Measurements from ENCODE around the gene PLCB1. TPM values are rescaled to one million over a fixed set of nuclear protein-coding genes. Genes with fewer than 3 reads are reported as not detected.

PLCB1 gene
- total RNA-seq, 2 donors from 2014 or later = 7.3 to 45.5 TPM

GRCh38 chr20:8532169-8532568 is 400.1 kb downstream of the PLCB1 start:
- H3K4me3 ChIP-seq = no peak overlapping the region
- no peaks in the 10 kb centered on the region for H3K36me3 ChIP-seq
- TF ChIP-seq CTCF (IDR thresholded peaks at IDR 0.05) = no peak
- H3K9me3 ChIP-seq = no peaks in the 10 kb centered on the region
- DNase-seq (ENCODE audit: low spot score) = no peak
- H3K27ac ChIP-seq = no peak overlapping the region
- no peaks in the 10 kb centered on the region for H3K27me3 ChIP-seq
- no peaks in the 10 kb centered on the region for H3K4me1 ChIP-seq

GRCh38 chr20:8534368-8535160 is 402.5 kb downstream of the PLCB1 start:
- H3K36me3 ChIP-seq = no peaks in the 10 kb centered on the region
- H3K4me3 ChIP-seq = no peak overlapping the region
- no peaks in the 10 kb centered on the region for H3K27me3 ChIP-seq
- H3K4me1 ChIP-seq = no peaks in the 10 kb centered on the region
- no peak for TF ChIP-seq CTCF (IDR thresholded peaks at IDR 0.05)
- no peak for DNase-seq (ENCODE audit: low spot score)
- H3K9me3 ChIP-seq = no peaks in the 10 kb centered on the region
- H3K27ac ChIP-seq = no peak overlapping the region

GRCh38 chr20:8535403-8536261 is 403.6 kb downstream of the PLCB1 start:
- Histone ChIP-seq H3K27ac (no peak overlapping the region), H3K27me3 (no peaks in the 10 kb centered on the region), H3K36me3 (no peaks in the 10 kb centered on the region), H3K9me3 (no peaks in the 10 kb centered on the region), H3K4me1 (peaks cover 0 to 7% of the 10 kb centered on the region in 2 donors), H3K4me3 (no peak overlapping the region)
- no peak for DNase-seq (ENCODE audit: low spot score)
- TF ChIP-seq CTCF (IDR thresholded peaks at IDR 0.05) = peak in 1 of 2 donors; percentile 48

GRCh38 chr20:8536262-8536618 is 404.2 kb downstream of the PLCB1 start:
- Histone ChIP-seq H3K36me3 (no peaks in the 10 kb centered on the region), H3K4me3 (no peak overlapping the region), H3K4me1 (peaks cover 0 to 12% of the 10 kb centered on the region in 2 donors), H3K27ac (no peak overlapping the region), H3K27me3 (no peaks in the 10 kb centered on the region), H3K9me3 (no peaks in the 10 kb centered on the region)
- no peak for DNase-seq (ENCODE audit: low spot score)
- TF ChIP-seq CTCF (IDR thresholded peaks at IDR 0.05) = no peak

GRCh38 chr20:8540466-8540865 is 408.4 kb downstream of the PLCB1 start:
- no peak for TF ChIP-seq CTCF (IDR thresholded peaks at IDR 0.05)
- Histone ChIP-seq H3K9me3 (no peaks in the 10 kb centered on the region), H3K27ac (no peak overlapping the region), H3K4me1 (peaks cover 0 to 20% of the 10 kb centered on the region in 2 donors), H3K27me3 (no peaks in the 10 kb centered on the region), H3K4me3 (no peak overlapping the region), H3K36me3 (no peaks in the 10 kb centered on the region)
- DNase-seq (ENCODE audit: low spot score) = no peak

Data from right atrium auricular region (tissue), 2 donors.